ENCODE results near the gene UNC13A.

DNA sequence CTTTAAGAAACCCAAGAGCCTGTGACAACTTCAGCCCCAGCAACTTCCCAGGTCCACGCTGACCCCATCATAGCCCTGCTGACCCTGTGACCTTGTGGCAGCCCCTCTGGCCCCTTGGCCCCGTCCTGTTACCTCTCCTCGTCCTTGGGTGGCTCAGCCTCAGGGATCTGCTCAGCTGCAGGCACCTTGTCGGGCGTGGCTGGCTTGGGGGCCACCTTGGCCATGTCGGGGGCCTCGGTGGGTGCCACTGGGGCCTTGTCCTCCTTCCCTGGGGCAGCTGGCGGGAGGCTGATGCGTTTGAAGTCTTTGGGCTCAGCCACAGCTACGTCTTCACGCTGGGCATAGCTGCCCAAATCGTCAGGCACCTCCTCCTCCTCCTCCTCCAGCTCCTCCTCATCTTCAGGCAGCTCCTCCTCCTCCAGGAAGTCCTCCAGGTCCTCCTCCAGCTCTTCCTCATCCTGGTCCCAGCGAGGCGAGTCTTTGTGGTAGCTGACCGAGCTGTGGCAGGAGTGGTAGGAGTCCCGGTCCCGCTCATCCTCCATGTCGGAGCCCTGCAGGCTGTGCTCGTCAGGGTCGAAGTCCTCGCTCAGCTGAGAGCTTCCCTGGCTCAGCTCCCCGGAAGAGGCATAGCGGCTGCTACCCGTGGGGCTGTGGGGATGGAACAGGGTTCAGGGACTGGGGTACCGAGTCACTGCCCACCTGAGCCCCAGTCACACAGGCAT, 32.2 kb downstream of the UNC13A start:
- TF ChIP-seq CTCF (IDR thresholded peaks at IDR 0.05) (no peak), POLR2A (IDR thresholded peaks at IDR 0.05) (no peak)

Measured in tibial nerve (tissue), 3 donors.